ENCODE data around the gene RPUSD2. TPM values are rescaled to one million over a fixed set of nuclear protein-coding genes. Genes with fewer than 3 reads are reported as not detected.
"Not testable (repeated sequence)": the region's sequence is repeated elsewhere in the genome, so short reads cannot be mapped to it uniquely, and the experiment has no call there.

Gene RPUSD2
- polyA plus RNA-seq, 1 donor (not counting 4 experiments of a cell fraction or from before 2014, with no cell fraction given) = 8.0 TPM

GRCh38 chr15:40575113-40575512 lies 6.0 kb downstream of the RPUSD2 start:
- FAIRE-seq = no peak
- Histone ChIP-seq H3K9me3 (ENCODE audit: control insufficient read depth, low read depth, low read length) (no peaks in the 10 kb centered on the region), H3K4me3 (ENCODE audit: control insufficient read depth in 2 of 3, extremely low read depth in 1 of 3, insufficient read depth in 2 of 3, low read depth in 1 of 3, low read length in 3 of 3) (no peak overlapping the region), H3K27me3 (ENCODE audit: control insufficient read depth, extremely low read depth, insufficient read depth, low read length) (no peaks in the 10 kb centered on the region), H2AFZ (ENCODE audit: control insufficient read depth, low read length) (no peak overlapping the region), H3K9me1 (ENCODE audit: control insufficient read depth, extremely low read depth, insufficient read depth, low read length) (no peaks in the 10 kb centered on the region), H3K36me3 (ENCODE audit: control insufficient read depth in 2 of 2, extremely low read depth in 1 of 2, insufficient read depth in 2 of 2, low read length in 2 of 2) (peaks cover 17 to 18% of the 10 kb centered on the region in 2 experiments), H3K9ac (ENCODE audit: control insufficient read depth, extremely low read depth, insufficient read depth, low read length) (no peak overlapping the region), H3K4me1 (ENCODE audit: control insufficient read depth, extremely low read depth, insufficient read depth, low read length) (peaks cover 6% of the 10 kb centered on the region), H3K4me2 (ENCODE audit: control insufficient read depth, extremely low read depth, insufficient read depth, low read depth, low read length) (no peak overlapping the region), H4K20me1 (ENCODE audit: control insufficient read depth, extremely low read depth, insufficient read depth, low read length) (no peaks in the 10 kb centered on the region), H3K79me2 (ENCODE audit: control insufficient read depth, insufficient read depth, low read length) (peaks cover 14% of the 10 kb centered on the region), H3K27ac (ENCODE audit: control insufficient read depth, insufficient read depth, low read length) (no peak overlapping the region)
- dilution Hi-C loops (cut with MboI; ENCODE audit: extremely low pct_ligation_motif_present, low sequenced_read_pairs) = no loop called here
- TF ChIP-seq EZH2 (IDR thresholded peaks at IDR 0.05; ENCODE audit: low read length) (no peak), CTCF (optimal IDR thresholded peaks at IDR 0.05 in 1 of 3, IDR thresholded peaks at IDR 0.05 in 1 of 3, conservative IDR thresholded peaks at IDR 0.05 in 1 of 3; ENCODE audit: extremely low read depth in 1 of 3, insufficient read depth in 2 of 3, low read length in 3 of 3) (no peak)
- no peak for DNase-seq (ENCODE audit: low read depth, low spot score)

GRCh38 chr15:40576914-40577313 lies 7.8 kb downstream of the RPUSD2 start:
- not testable (repeated sequence) for H3K9me3 ChIP-seq (ENCODE audit: control insufficient read depth, low read depth, low read length); FAIRE-seq

DNA sequence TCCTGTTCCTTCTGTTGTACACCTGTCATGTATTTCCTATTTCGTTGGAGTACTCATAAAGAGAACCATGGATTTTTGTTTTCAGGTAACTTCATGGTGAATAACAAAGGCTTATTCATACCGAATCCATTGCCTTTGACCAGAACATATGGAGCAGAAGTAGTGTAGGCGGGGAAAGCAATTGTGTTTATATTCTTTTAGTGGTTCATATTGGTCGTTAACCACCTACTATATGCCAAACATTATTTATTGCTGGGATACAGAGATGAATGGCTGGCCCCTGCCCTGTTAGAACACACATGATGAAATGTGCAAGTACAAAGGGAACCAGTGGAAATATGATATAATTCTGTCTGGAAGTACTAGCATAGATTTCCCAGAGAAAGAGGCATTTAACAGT lies 9.8 kb downstream of the RPUSD2 start:
- Histone ChIP-seq H3K4me1 (ENCODE audit: control insufficient read depth, extremely low read depth, insufficient read depth, low read length) (no peaks in the 10 kb centered on the region), H3K9me3 (ENCODE audit: control insufficient read depth, low read depth, low read length) (no peaks in the 10 kb centered on the region), H2AFZ (ENCODE audit: control insufficient read depth, low read length) (no peak overlapping the region), H3K27me3 (ENCODE audit: control insufficient read depth, extremely low read depth, insufficient read depth, low read length) (no peaks in the 10 kb centered on the region), H3K4me2 (ENCODE audit: control insufficient read depth, extremely low read depth, insufficient read depth, low read depth, low read length) (no peak overlapping the region), H4K20me1 (ENCODE audit: control insufficient read depth, extremely low read depth, insufficient read depth, low read length) (no peaks in the 10 kb centered on the region), H3K27ac (ENCODE audit: control insufficient read depth, insufficient read depth, low read length) (no peak overlapping the region), H3K79me2 (ENCODE audit: control insufficient read depth, insufficient read depth, low read length) (no peaks in the 10 kb centered on the region), H3K9me1 (ENCODE audit: control insufficient read depth, extremely low read depth, insufficient read depth, low read length) (no peaks in the 10 kb centered on the region), H3K4me3 (ENCODE audit: control insufficient read depth in 2 of 3, extremely low read depth in 1 of 3, insufficient read depth in 2 of 3, low read depth in 1 of 3, low read length in 3 of 3) (no peak overlapping the region), H3K36me3 (ENCODE audit: control insufficient read depth in 2 of 2, extremely low read depth in 1 of 2, insufficient read depth in 2 of 2, low read length in 2 of 2) (peaks cover 3 to 5% of the 10 kb centered on the region in 2 experiments), H3K9ac (ENCODE audit: control insufficient read depth, extremely low read depth, insufficient read depth, low read length) (no peak overlapping the region)
- dilution Hi-C loops (cut with MboI; ENCODE audit: extremely low pct_ligation_motif_present, low sequenced_read_pairs) = no loop called here
- no peak for TF ChIP-seq EZH2 (IDR thresholded peaks at IDR 0.05; ENCODE audit: low read length)
- TF ChIP-seq CTCF (optimal IDR thresholded peaks at IDR 0.05 in 1 of 3, IDR thresholded peaks at IDR 0.05 in 1 of 3, conservative IDR thresholded peaks at IDR 0.05 in 1 of 3; ENCODE audit: extremely low read depth in 1 of 3, insufficient read depth in 2 of 3, low read length in 3 of 3) = no peak
- DNase-seq (ENCODE audit: low read depth, low spot score) (no peak), FAIRE-seq (no peak)

More at GRCh38 chr15:40576914-40577313, 7.8 kb downstream of the RPUSD2 start:
- H2AFZ ChIP-seq (ENCODE audit: control insufficient read depth, low read length); H3K27ac ChIP-seq (ENCODE audit: control insufficient read depth, insufficient read depth, low read length); H3K9ac ChIP-seq (ENCODE audit: control insufficient read depth, extremely low read depth, insufficient read depth, low read length); H3K4me3 ChIP-seq (ENCODE audit: control insufficient read depth in 2 of 3, extremely low read depth in 1 of 3, insufficient read depth in 2 of 3, low read depth in 1 of 3, low read length in 3 of 3); H3K27me3 ChIP-seq (ENCODE audit: control insufficient read depth, extremely low read depth, insufficient read depth, low read length); H3K79me2 ChIP-seq (ENCODE audit: control insufficient read depth, insufficient read depth, low read length); H3K4me1 ChIP-seq (ENCODE audit: control insufficient read depth, extremely low read depth, insufficient read depth, low read length); DNase-seq (ENCODE audit: low read depth, low spot score); H4K20me1 ChIP-seq (ENCODE audit: control insufficient read depth, extremely low read depth, insufficient read depth, low read length); H3K9me1 ChIP-seq (ENCODE audit: control insufficient read depth, extremely low read depth, insufficient read depth, low read length); dilution Hi-C loops (cut with MboI; ENCODE audit: extremely low pct_ligation_motif_present, low sequenced_read_pairs); H3K4me2 ChIP-seq (ENCODE audit: control insufficient read depth, extremely low read depth, insufficient read depth, low read depth, low read length): not testable (repeated sequence)
- H3K36me3 ChIP-seq (ENCODE audit: control insufficient read depth in 2 of 2, extremely low read depth in 1 of 2, insufficient read depth in 2 of 2, low read length in 2 of 2) = peaks cover 11% of the 10 kb centered on the region in 2 experiments

DNA sequence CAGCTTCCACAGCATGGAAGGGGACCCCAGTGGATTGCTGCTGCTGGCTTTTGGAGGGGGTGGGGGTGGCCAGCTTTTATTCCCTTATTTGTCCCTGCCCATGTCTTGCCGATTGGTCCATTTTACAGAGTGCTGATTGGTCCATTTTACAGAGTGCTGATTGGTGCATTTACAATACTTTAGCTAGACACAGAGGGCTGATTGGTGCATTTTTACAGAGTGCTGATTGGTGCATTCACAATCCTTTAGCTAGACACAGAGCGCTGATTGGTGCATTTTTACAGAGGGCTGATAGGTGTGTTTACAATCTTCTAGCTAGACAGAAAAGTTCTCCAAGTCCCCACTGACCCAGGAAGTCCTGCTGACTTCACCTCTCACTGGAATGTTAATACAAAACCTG lies 12.7 kb downstream of the RPUSD2 start:
- H3K9ac ChIP-seq (ENCODE audit: control insufficient read depth, extremely low read depth, insufficient read depth, low read length); H3K4me2 ChIP-seq (ENCODE audit: control insufficient read depth, extremely low read depth, insufficient read depth, low read depth, low read length); H3K79me2 ChIP-seq (ENCODE audit: control insufficient read depth, insufficient read depth, low read length); H4K20me1 ChIP-seq (ENCODE audit: control insufficient read depth, extremely low read depth, insufficient read depth, low read length); H3K27me3 ChIP-seq (ENCODE audit: control insufficient read depth, extremely low read depth, insufficient read depth, low read length); H3K4me3 ChIP-seq (ENCODE audit: control insufficient read depth in 2 of 3, extremely low read depth in 1 of 3, insufficient read depth in 2 of 3, low read depth in 1 of 3, low read length in 3 of 3); FAIRE-seq; H3K27ac ChIP-seq (ENCODE audit: control insufficient read depth, insufficient read depth, low read length); H3K36me3 ChIP-seq (ENCODE audit: control insufficient read depth in 2 of 2, extremely low read depth in 1 of 2, insufficient read depth in 2 of 2, low read length in 2 of 2); H3K9me1 ChIP-seq (ENCODE audit: control insufficient read depth, extremely low read depth, insufficient read depth, low read length); DNase-seq (ENCODE audit: low read depth, low spot score); H2AFZ ChIP-seq (ENCODE audit: control insufficient read depth, low read length); dilution Hi-C loops (cut with MboI; ENCODE audit: extremely low pct_ligation_motif_present, low sequenced_read_pairs); H3K9me3 ChIP-seq (ENCODE audit: control insufficient read depth, low read depth, low read length); H3K4me1 ChIP-seq (ENCODE audit: control insufficient read depth, extremely low read depth, insufficient read depth, low read length): not testable (repeated sequence)

Data from keratinocyte (primary cell).